ENCODE data around the gene ADM2. TPM values are rescaled to one million over a fixed set of nuclear protein-coding genes. Genes with fewer than 3 reads are reported as not detected.
"Not testable (repeated sequence)": the region's sequence is repeated elsewhere in the genome, so short reads cannot be mapped to it uniquely, and the experiment has no call there.

ADM2 gene
- polyA plus RNA-seq, 3 donors = 0.31 to 6.1 TPM; not detected in 1

GRCh38 chr22:50516068-50516467 lies 34.7 kb downstream of the ADM2 start:
- WGBS, 3 donors = 85 to 89% (median 88%) methylated on average over 8 of the region's 8 CpGs
- no peak overlapping the region for H3K27ac ChIP-seq (ENCODE audit: low read depth, low read length)

- no peak overlapping the region for H3K27ac ChIP-seq (ENCODE audit: low read depth, low read length)
- WGBS, 3 donors = 79 to 86% (median 81%) methylated on average over 14 to 16 of the region's 16 CpGs
Measured at GRCh38 chr22:50516891-50517290, 35.5 kb downstream of the ADM2 start.

DNA sequence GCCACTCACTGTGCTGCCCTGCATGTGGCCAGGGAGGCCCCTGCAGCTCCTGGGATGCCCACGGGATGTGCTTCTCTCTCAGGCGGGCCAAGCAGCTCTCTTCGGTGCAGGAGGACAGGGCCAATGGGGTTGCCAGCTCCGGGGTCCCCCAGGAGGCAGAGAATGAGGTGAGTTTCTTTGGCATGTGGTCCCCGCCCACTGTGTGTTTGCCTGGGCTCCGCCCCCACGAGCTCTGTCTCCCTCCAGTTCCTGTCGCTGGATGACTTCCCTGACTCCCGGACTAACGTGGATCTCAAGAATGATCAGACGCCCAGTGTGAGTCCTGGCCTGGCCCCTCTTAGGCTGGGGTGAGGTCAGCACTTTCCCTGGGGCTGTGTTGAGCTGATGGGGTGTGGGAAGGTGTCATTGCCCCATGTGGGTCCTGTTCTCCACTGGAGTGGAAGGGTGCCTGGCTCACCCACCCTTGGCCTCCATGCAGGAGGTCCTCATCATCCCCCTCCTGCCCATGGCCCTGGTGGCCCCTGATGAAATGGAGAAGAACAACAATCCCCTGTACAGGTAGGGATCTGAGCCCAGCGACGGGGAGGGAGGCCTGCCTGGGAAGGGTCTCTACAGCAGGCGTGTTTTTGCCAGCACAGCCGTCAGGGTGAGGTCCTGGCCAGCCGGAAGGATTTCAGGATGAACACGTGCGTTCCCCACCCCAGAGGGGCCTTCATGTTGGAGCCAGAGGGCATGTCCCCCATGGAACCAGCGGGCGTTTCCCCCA lies 36.3 kb downstream of the ADM2 start:
- H3K27ac ChIP-seq (ENCODE audit: low read depth, low read length) = no peak overlapping the region
- 85 to 90% (median 89%) methylated on average over 20 of the region's 20 CpGs for WGBS, 3 donors

- 94% methylated on average over 7 of the region's 7 CpGs for WGBS, 3 donors
Measured at GRCh38 chr22:50518606-50519005, 37.3 kb downstream of the ADM2 start.

GRCh38 chr22:50519151-50519550 lies 37.8 kb downstream of the ADM2 start:
- no peak overlapping the region for H3K27ac ChIP-seq (ENCODE audit: low read depth, low read length)
- 93 to 97% (median 96%) methylated on average over 8 of the region's 8 CpGs for WGBS, 3 donors

More at GRCh38 chr22:50518606-50519005, 37.3 kb downstream of the ADM2 start:
- H3K27ac ChIP-seq (ENCODE audit: low read depth, low read length) = no peak overlapping the region

- 97 to 100% (median 98%) methylated on average over 8 of the region's 8 CpGs for WGBS, 3 donors
- not testable (repeated sequence) for H3K27ac ChIP-seq (ENCODE audit: low read depth, low read length)
Measured at GRCh38 chr22:50520184-50520583, 38.8 kb downstream of the ADM2 start.

DNA sequence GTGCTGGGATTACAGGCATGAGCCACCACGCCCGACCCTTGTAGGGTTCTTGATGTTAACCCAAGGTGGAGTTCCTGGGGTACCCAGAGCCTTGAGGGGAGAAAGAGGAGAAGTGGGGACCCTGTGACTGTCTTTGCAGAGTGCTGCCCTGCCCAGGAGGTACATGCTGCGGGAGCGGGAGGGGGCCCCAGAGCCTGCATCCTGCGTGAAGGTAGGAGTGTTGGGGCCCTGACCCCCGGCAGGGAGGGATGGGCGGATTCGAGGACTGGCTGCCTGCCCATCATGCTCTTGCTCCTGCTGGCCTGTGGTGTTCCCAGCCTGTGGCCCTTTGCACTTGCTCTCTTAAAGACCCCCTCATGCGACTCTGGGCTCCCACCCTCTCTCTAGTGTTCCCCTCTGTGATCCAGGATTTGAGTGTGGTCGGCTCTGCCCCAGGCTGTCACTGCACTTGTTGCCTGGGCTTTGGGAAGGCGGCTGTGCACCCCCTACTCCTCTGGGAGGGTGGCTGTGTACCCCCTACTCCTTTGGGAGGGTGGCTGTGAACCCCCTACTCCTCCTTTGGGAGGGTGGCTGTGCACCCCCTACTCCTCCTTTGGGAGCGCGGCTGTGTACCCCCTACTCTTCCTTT lies 39.6 kb downstream of the ADM2 start:
- no peak overlapping the region for H3K27ac ChIP-seq (ENCODE audit: low read depth, low read length)
- 94 to 98% (median 95%) methylated on average over 12 to 13 of the region's 13 CpGs for WGBS, 3 donors

DNA sequence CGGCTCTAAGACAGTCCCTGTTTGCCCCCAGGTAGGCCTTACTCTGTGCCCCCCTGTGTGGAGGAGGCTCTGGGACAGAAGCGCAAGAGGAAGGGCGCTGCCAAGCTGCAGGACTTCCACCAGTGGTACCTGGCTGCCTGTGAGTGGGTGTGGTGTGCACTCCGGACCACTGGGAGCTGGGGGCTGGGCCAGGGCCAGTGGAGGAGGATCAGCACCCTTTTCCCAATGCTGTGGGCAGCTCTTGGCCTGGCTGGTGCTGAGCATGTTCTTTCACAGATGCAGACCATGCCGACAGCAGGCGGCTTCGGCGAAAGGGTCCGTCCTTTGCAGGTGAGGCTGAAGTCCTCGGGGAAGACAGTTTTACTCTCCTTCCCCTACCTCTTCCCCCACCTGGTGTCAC lies 40.4 kb downstream of the ADM2 start:
- WGBS, 3 donors = 93 to 98% (median 98%) methylated on average over 9 to 10 of the region's 10 CpGs
- no peak overlapping the region for H3K27ac ChIP-seq (ENCODE audit: low read depth, low read length)

DNA sequence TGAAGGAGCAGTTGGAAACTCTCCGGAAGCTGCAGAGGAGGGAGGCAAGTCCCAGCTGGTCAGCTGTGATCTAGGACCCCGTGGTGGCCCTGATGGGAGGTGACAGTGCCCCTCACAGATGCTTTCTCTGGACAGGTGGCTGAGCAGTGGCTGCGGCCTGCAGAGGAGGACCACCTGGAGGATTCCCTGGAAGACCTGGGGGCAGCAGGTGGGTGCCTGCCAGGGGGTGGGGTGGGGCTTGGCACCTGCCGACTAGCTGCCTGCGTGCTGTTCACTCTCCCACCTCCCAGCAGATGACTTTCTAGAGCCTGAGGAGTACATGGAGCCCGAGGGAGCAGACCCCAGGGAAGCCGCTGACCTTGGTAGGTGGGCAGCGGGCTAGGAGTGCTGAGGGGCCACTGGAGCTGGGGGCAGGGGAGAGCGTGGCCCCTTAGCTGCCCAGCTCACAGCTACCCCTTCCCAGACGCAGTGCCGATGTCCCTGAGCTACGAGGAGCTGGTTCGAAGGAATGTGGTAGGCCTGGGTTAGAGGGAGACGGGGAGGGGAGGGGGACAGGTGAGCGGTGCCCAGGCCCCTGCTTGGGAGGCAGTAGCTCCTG lies 41.0 kb downstream of the ADM2 start:
- H3K27ac ChIP-seq (ENCODE audit: low read depth, low read length) = no peak overlapping the region
- WGBS, 3 donors = 90 to 92% (median 92%) methylated on average over 13 to 15 of the region's 15 CpGs

DNA sequence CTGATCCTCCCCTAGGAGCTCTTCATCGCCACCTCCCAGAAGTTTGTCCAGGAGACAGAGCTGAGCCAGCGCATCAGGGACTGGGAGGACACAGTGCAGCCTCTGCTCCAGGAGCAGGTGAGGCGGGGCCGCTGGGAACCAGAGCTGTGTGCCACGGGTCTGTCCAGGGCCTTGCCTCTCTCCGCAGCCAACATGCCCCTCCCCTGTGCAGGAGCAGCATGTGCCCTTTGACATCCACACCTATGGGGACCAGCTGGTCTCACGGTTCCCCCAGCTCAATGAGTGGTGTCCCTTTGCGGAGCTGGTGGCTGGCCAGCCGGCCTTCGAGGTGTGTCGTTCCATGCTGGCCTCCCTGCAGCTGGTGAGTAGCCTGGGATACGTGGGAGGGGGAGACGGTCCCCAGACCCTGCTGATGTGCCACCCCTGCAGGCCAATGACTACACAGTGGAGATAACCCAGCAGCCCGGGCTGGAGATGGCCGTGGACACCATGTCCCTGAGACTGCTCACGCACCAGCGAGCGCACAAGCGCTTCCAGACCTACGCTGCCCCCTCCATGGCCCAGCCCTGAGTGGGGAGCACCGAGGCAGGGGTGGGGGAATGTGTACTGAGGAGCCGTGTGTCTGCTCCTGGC lies 41.6 kb downstream of the ADM2 start:
- no peak overlapping the region for H3K27ac ChIP-seq (ENCODE audit: low read depth, low read length)
- 82 to 88% (median 88%) methylated on average over 21 to 22 of the region's 22 CpGs for WGBS, 3 donors

DNA sequence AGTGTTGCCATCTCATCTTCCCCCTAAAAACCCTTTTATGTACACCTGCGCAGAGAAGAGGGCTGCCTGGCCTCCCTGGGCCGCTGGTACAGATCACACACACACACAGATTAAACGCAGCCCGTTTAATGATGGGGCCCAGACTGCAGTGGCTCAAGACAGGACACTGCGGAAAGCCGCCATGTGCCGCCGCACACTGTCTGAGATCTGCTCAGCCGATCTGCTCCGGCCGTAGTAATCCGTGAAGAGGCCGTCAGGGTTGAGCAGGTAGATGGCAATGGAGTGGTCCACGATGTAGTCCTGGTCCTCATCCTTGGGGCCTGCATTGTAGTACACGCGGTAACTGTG lies 42.1 kb downstream of the ADM2 start:
- no peak overlapping the region for H3K27ac ChIP-seq (ENCODE audit: low read depth, low read length)
- WGBS, 3 donors = 90 to 94% (median 91%) methylated on average over 16 of the region's 16 CpGs

DNA sequence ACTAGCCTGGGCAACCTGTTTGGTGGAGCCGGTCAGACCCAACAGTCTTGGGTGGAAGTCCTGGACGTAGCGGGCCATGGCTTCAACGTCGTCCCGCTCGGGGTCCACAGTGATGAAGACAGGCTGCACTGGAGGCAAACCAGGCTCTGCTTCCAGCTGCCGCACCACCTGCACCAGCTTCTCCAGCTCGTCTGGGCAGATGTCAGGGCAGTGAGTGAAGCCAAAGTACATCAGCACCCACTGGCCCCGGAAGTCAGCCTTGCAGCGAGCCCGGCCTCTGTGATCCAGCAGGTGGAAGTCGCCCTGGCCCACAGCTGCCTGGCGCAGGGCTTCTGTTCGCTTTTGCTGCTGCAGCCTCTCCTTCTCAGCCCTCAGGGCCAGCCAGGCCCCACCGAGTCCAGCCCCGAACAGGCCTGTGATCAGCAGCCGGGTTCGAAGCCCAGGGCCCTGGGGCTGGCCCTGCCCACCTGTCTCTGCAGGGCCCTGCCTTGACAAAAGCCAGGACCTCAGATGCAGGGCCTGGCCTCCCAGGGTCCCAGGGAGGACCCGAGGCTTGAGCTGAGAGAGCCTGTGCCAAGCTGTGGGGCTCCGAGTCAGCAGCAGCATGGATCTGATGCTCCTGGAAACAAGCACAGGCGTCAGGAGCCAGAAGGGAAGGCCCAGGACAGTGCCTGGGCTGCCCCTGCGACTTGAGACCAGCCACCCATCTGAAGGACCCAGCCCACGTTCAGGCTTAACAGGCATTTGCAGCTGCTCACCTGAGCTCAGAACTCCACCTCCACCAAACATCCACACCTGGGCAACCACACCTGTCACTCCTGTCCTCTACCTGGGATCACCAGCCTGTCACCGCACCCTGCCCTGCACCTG lies 42.7 kb downstream of the ADM2 start:
- no peak overlapping the region for H3K27ac ChIP-seq (ENCODE audit: low read depth, low read length)
- 79 to 87% (median 82%) methylated on average over 24 to 25 of the region's 25 CpGs for WGBS, 3 donors

DNA sequence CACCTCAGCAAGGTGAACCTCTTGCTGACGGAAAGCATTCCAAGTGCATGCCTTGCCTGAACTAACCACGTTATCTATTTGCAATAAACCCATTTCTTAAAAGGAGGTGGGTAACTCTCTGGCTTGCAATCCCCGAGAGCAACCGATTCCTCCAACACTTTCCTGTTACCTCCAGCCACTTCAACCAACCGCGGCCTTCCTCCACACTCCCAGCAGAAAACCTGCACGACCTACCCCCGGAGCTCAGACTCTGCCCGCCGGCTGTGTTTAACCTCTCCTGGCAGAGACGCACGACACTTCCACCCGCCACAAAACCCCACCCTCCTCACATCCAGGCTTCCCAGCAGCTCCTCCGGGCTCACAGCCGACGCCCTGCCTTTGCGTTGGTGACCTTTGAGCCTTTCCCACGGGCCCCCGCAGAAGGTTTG lies 43.3 kb downstream of the ADM2 start:
- WGBS, 3 donors = 4 to 7% (median 6%) methylated on average over 18 to 19 of the region's 19 CpGs
- no peak overlapping the region for H3K27ac ChIP-seq (ENCODE audit: low read depth, low read length)

GRCh38 chr22:50525104-50525857 lies 43.9 kb downstream of the ADM2 start, which contains the start of gene SCO2:
Gene SCO2 (minus strand): TSS chr22:50525598. CDS start chr22:50524411, 1,187 bp downstream.
- 0 to 1% (median 0%) methylated on average over 78 to 84 of the region's 84 CpGs for WGBS, 3 donors
- peak within 1 kb of the TSS; percentile 94 for H3K27ac ChIP-seq (ENCODE audit: low read depth, low read length)

- 0 to 1% (median 0%) methylated on average over 15 to 33 of the region's 33 CpGs for WGBS, 3 donors
- peak overlapping the region; percentile 94 for H3K27ac ChIP-seq (ENCODE audit: low read depth, low read length)
Measured at GRCh38 chr22:50525858-50526107, 44.4 kb downstream of the ADM2 start.

- H3K27ac ChIP-seq (ENCODE audit: low read depth, low read length) = peak overlapping the region; percentile 94
- WGBS, 3 donors = 1 to 4% (median 1%) methylated on average over 60 to 77 of the region's 77 CpGs
Measured at GRCh38 chr22:50526108-50526833, 44.9 kb downstream of the ADM2 start.
